Neuronal stem cell (in vitro differentiated cells): ENCODE results near the gene CARD14.

Experiments
- DNase-seq: peaks from one replicate; pipeline ENCODE4 v3.0.0-alpha.2; 2013; ENCODE audit warnings: low spot score
- H2AFZ ChIP-seq: one replicate; pipeline ENCODE4 v1.6.1; 2013; ENCODE audit warnings: mild to moderate bottlenecking, low read length, inconsistent platforms
- H2AK5ac ChIP-seq: 2 replicates; pipeline ENCODE4 v1.6.1; 2013; ENCODE audit warnings: low read depth, mild to moderate bottlenecking, inconsistent platforms, low read length, moderate library complexity, mixed read lengths
- H2BK120ac ChIP-seq: 2 replicates; pipeline ENCODE4 v1.6.1; 2013; ENCODE audit warnings: low read depth, mild to moderate bottlenecking, inconsistent platforms, low read length, moderate library complexity, mixed read lengths
- H2BK12ac ChIP-seq: one replicate; pipeline ENCODE4 v1.6.1; 2013; ENCODE audit warnings: low read length, inconsistent platforms
- H2BK15ac ChIP-seq: 2 replicates; pipeline ENCODE4 v1.6.1; 2013; ENCODE audit warnings: mild to moderate bottlenecking, low read length, inconsistent platforms, mixed read lengths
- H2BK5ac ChIP-seq: one replicate; pipeline ENCODE4 v1.6.1; 2013; ENCODE audit warnings: inconsistent platforms, mild to moderate bottlenecking, low read length, moderate library complexity
- H3K14ac ChIP-seq: one replicate; pipeline ENCODE4 v1.6.1; 2013; ENCODE audit warnings: low read length, inconsistent platforms
- H3K18ac ChIP-seq: 2 replicates; pipeline ENCODE4 v1.6.1; 2013; ENCODE audit warnings: low read length, inconsistent platforms
- H3K23ac ChIP-seq: 2 replicates; pipeline ENCODE4 v1.6.1; 2013; ENCODE audit warnings: low read depth, mild to moderate bottlenecking, mixed read lengths, low read length, inconsistent platforms; ENCODE audit not compliant: poor library complexity
- H3K27ac ChIP-seq: replicated peaks from 3 replicates; pipeline ENCODE4 v1.5.1; 2013; ENCODE audit warnings: low read length, inconsistent platforms
- H3K27me3 ChIP-seq, 3 experiments: 2 replicates each; pipeline ENCODE4 v1.6.1; 2013; ENCODE audit warnings: low read length in 3 of 3, mild to moderate bottlenecking in 2 of 3, inconsistent platforms in 1 of 3, low read depth in 1 of 3, mixed read lengths in 1 of 3, moderate library complexity in 1 of 3; ENCODE audit not compliant: control insufficient read depth in 3 of 3, insufficient read depth in 3 of 3
- H3K36me3 ChIP-seq, 2 donors: replicated peaks in 1 of 2; 2 replicates each; pipeline ENCODE4 v1.6.1; 2013; ENCODE audit warnings: low read length in 2 of 2; ENCODE audit not compliant: control insufficient read depth in 2 of 2, insufficient read depth in 2 of 2
- H3K4ac ChIP-seq: 2 replicates; pipeline ENCODE4 v1.6.1; 2013; ENCODE audit warnings: inconsistent platforms, mild to moderate bottlenecking, low read length, moderate library complexity
- H3K4me1 ChIP-seq, 2 donors: 1 replicate in 1 of 2; 2 replicates in 1 of 2; pipeline ENCODE4 v1.6.1; 2013; ENCODE audit warnings: low read length in 2 of 2, low read depth in 1 of 2; ENCODE audit not compliant: control insufficient read depth in 2 of 2, insufficient read depth in 1 of 2
- H3K4me2 ChIP-seq: one replicate; pipeline ENCODE4 v1.6.1; 2013; ENCODE audit warnings: mild to moderate bottlenecking, low read length, inconsistent platforms; ENCODE audit not compliant: insufficient read depth, poor library complexity, severe bottlenecking
- H3K4me3 ChIP-seq, 2 donors: 2 replicates each; pipeline ENCODE4 v1.5.1; 2013; ENCODE audit warnings: low read length in 2 of 2, mild to moderate bottlenecking in 2 of 2, inconsistent platforms in 1 of 2, moderate library complexity in 1 of 2
- H3K79me1 ChIP-seq: one replicate; pipeline ENCODE4 v1.6.1; 2013; ENCODE audit warnings: low read depth, mild to moderate bottlenecking, inconsistent platforms, low read length, moderate library complexity
- H3K9ac ChIP-seq: one replicate; pipeline ENCODE4 v1.6.1; 2013; ENCODE audit warnings: mild to moderate bottlenecking, low read depth, low read length, inconsistent platforms; ENCODE audit not compliant: poor library complexity
- H3K9me3 ChIP-seq, 2 donors: replicated peaks in 1 of 2; 2 replicates each; pipeline versions ENCODE3 to v1.6.1; 2013; ENCODE audit warnings: low read length in 2 of 2, mild to moderate bottlenecking in 2 of 2, inconsistent platforms in 1 of 2, low read depth in 1 of 2, mixed read lengths in 1 of 2, moderate library complexity in 1 of 2; ENCODE audit not compliant: control insufficient read depth in 2 of 2, insufficient read depth in 1 of 2
- H4K8ac ChIP-seq: one replicate; pipeline ENCODE4 v1.6.1; 2013; ENCODE audit warnings: low read depth, mild to moderate bottlenecking, inconsistent platforms, low read length, moderate library complexity
- H4K91ac ChIP-seq: one replicate; pipeline ENCODE4 v1.6.1; 2013; ENCODE audit warnings: low read length, low read depth, mild to moderate bottlenecking, inconsistent platforms; ENCODE audit not compliant: poor library complexity
- WGBS, 2 donors: extraction: QIAGEN DNeasy Blood & Tissue Kit; methylation state at CpG; one replicate each; pipeline ENCODE4 v1.1.7; 2013; ENCODE audit warnings: missing lambda C conversion rate in 2 of 2, mixed read lengths in 1 of 2; ENCODE audit not compliant: insufficient read length in 2 of 2, insufficient replicate concordance in 1 of 2; ENCODE audit errors: extremely low coverage in 2 of 2; 5-methylcytosine and 5-hydroxymethylcytosine counted together

Gene CARD14

DNA sequence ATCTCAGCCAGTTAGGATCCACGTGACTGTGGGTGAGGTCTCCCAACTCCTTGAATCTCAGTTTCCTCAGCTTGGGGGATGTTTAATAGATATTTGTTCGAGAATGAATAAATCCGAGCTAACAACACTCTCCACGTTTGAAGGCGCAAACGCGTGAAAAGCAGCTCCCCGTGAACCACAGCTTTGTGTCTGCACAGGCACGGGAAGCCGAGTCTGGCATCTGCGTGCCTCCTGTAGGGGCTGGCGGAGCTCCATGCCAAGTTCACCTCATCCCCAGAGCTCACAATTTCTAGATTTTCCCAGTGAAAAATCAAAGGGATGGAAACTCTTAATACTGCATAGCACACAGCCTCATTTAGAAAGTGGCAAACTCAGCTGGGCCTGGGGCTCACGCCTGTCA is 36.0 kb downstream of the CARD14 start:
- H4K91ac ChIP-seq: no peak overlapping the region
- H3K36me3 ChIP-seq: peaks cover 9 to 26% of the 10 kb centered on the region in 2 donors
- H3K4ac ChIP-seq: no peak overlapping the region
- peaks cover 2% of the 10 kb centered on the region for H3K79me1 ChIP-seq
- H3K9ac ChIP-seq: no peak overlapping the region
- no peak overlapping the region for H3K4me3 ChIP-seq
- H3K4me1 ChIP-seq: peaks cover 0 to 3% of the 10 kb centered on the region in 2 donors
- no peaks in the 10 kb centered on the region for H3K9me3 ChIP-seq
- no peaks in the 10 kb centered on the region for H3K27me3 ChIP-seq
- no peak overlapping the region for H3K23ac ChIP-seq
- no peak overlapping the region for H2BK120ac ChIP-seq
- H2AK5ac ChIP-seq: no peak overlapping the region
- no peak overlapping the region for H3K14ac ChIP-seq
- no peak overlapping the region for H3K18ac ChIP-seq
- no peak overlapping the region for H2BK5ac ChIP-seq
- H2AFZ ChIP-seq: no peak overlapping the region
- H4K8ac ChIP-seq: no peak overlapping the region
- no peak overlapping the region for H2BK12ac ChIP-seq
- no peak overlapping the region for H3K4me2 ChIP-seq
- H2BK15ac ChIP-seq: no peak overlapping the region
- no CpG with 5 or more reads among the region's 13 CpGs for WGBS, 2 donors
- DNase-seq: no peak
- no peak overlapping the region for H3K27ac ChIP-seq

DNA sequence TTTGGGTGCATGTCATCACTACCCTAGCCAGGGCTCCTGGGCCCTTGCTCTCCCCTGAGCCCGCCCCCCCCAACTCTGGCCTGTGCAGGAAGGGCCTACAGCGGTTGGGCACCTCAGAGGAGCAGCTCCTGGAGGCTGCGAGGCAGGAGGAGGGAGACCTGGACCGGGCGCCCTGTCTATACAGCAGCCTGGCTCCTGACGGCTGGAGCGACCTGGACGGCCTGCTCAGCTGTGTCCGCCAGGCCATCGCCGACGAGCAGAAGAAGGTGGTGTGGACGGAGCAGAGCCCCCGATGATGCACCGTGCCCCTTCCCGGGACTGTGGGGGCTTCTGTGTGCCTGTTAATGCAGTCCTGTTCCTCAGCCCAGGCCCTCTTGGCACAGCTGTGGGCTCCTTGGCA is 38.2 kb downstream of the CARD14 start:
- Histone ChIP-seq H3K23ac (no peak overlapping the region), H3K4me1 (peaks cover 0 to 3% of the 10 kb centered on the region in 2 donors), H3K18ac (peak overlapping the region; percentile 57), H3K9ac (no peak overlapping the region), H3K4me2 (no peak overlapping the region), H2BK15ac (no peak overlapping the region), H3K9me3 (no peaks in the 10 kb centered on the region), H3K79me1 (peaks cover 2% of the 10 kb centered on the region), H4K91ac (no peak overlapping the region), H4K8ac (no peak overlapping the region), H2AFZ (no peak overlapping the region), H3K4me3 (no peak overlapping the region), H2BK5ac (no peak overlapping the region), H3K4ac (no peak overlapping the region), H2BK12ac (no peak overlapping the region), H3K36me3 (peaks cover 16 to 44% of the 10 kb centered on the region in 2 donors), H3K27me3 (no peaks in the 10 kb centered on the region), H3K27ac (no peak overlapping the region), H2AK5ac (no peak overlapping the region), H3K14ac (peak overlapping the region; percentile 71), H2BK120ac (no peak overlapping the region)
- WGBS, 2 donors: no CpG with 5 or more reads among the region's 16 CpGs
- DNase-seq: no peak

DNA sequence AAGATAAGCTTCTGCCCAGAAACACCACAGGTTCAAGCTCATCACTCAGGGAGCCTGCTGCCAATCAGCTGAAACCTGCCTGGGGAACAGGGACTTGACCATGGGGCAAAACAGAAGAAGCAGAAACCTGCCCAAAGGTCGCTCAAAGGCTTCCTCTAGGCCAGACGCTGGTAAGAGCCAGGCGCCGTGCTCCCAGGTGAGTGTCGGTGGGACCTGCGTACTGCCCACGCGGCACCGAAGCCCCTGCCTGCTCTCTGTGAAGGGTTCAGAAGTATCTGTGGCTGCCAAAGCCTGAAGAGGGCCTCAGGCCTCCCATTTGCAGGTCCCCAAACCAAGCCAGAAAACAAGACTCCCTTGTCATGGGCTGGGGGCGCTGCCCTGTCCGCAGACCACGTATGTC is 39.9 kb downstream of the CARD14 start:
- no peaks in the 10 kb centered on the region for H3K27me3 ChIP-seq
- no peak overlapping the region for H3K18ac ChIP-seq
- no peak overlapping the region for H3K4me2 ChIP-seq
- peaks cover 0 to 3% of the 10 kb centered on the region in 2 donors for H3K4me1 ChIP-seq
- H2BK15ac ChIP-seq: no peak overlapping the region
- H3K9me3 ChIP-seq: no peaks in the 10 kb centered on the region
- no peak for DNase-seq
- no peak overlapping the region for H2AK5ac ChIP-seq
- no peak overlapping the region for H3K9ac ChIP-seq
- H2BK120ac ChIP-seq: no peak overlapping the region
- peaks cover 17 to 55% of the 10 kb centered on the region in 2 donors for H3K36me3 ChIP-seq
- H4K91ac ChIP-seq: no peak overlapping the region
- H3K79me1 ChIP-seq: peaks cover 5% of the 10 kb centered on the region
- peak overlapping the region; percentile 29 for H2BK5ac ChIP-seq
- H3K4me3 ChIP-seq: no peak overlapping the region
- no peak overlapping the region for H3K23ac ChIP-seq
- no peak overlapping the region for H4K8ac ChIP-seq
- H3K4ac ChIP-seq: no peak overlapping the region
- no peak overlapping the region for H3K27ac ChIP-seq
- no CpG with 5 or more reads among the region's 12 CpGs for WGBS, 2 donors
- H2BK12ac ChIP-seq: no peak overlapping the region
- no peak overlapping the region for H3K14ac ChIP-seq
- H2AFZ ChIP-seq: no peak overlapping the region

DNA sequence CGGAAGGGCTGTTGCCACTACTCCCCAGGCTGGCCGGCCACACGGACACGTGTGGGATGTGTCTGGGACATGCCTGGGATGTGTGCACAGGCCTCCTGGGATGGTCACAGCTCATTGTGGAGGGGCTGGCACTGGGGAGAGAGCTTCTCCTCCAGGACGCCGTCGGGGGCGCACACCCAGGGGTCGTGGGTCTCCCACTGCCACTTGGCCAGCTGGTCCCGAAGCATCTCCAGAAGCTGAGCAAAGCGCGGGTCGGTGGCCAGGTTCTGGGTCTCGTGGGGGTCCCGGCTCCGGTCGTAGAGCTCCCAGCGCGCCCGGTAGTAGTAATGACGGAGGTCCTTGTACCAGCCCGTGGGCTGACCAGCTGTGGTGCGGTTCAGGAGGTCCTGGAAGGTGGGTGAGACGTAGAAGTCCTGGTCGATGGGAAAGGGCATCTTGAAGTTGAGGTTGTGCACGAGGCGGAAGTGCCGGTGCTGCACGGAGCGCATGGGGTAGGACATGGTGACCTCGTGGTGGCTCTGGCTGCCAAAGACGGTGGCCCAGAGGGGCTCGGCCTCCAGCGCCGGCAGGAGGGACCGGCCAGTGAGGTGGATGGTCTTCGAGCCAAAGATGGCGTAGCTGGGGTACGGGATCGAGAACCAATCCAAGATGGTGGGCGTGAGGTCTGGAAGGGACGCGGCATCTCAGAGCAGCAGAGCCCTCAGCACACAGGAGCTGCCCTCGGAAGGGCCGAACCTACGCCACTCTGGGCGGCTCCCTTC is 40.7 kb downstream of the CARD14 start:
- Histone ChIP-seq H3K79me1 (peaks cover 7% of the 10 kb centered on the region), H2AFZ (no peak overlapping the region), H3K36me3 (peaks cover 17 to 55% of the 10 kb centered on the region in 2 donors), H3K4ac (no peak overlapping the region), H3K9ac (peak overlapping the region; percentile 44), H3K4me1 (no peaks in the 10 kb centered on the region), H2BK12ac (peak overlapping the region; percentile 10), H2BK5ac (peak overlapping the region; percentile 29), H4K91ac (no peak overlapping the region), H3K27me3 (no peaks in the 10 kb centered on the region), H2BK120ac (no peak overlapping the region), H3K14ac (no peak overlapping the region), H4K8ac (peak overlapping the region; percentile 43), H2BK15ac (no peak overlapping the region), H3K4me2 (no peak overlapping the region), H3K18ac (no peak overlapping the region), H3K23ac (peak overlapping the region; percentile 43), H2AK5ac (no peak overlapping the region), H3K27ac (no peak overlapping the region), H3K9me3 (no peaks in the 10 kb centered on the region), H3K4me3 (peak overlapping the region in 1 of 2 donors; percentile 52)
- no peak for DNase-seq
- no CpG with 5 or more reads among the region's 47 CpGs for WGBS, 2 donors
